Smooth muscle cell of the umbilical artery (primary cell): Measurements from ENCODE around the gene VSTM1. TPM values are rescaled to one million over a fixed set of nuclear protein-coding genes. Genes with fewer than 3 reads are reported as not detected.

Experiments used
- total RNA-seq: library from RNA; depleted of rRNA; stranded (reverse); fragments of >200 nt; gene quantifications from 2 replicates; pipeline ENCODE4 v1.2.3, GENCODE V29; 2014

VSTM1 gene
- total RNA-seq = not detected in 2 replicates

GRCh38 chr19:54063350-54064116 lies at the start of gene VSTM1:
Gene VSTM1, minus strand, starts transcription at chr19:54063897. Its CDS starts 120 bp downstream, at chr19:54063777.

GRCh38 chr19:54102421-54103169 lies 38.9 kb upstream of the VSTM1 start, which contains the start of gene NDUFA3:
Gene NDUFA3, plus strand, starts transcription at chr19:54102855. Its CDS starts 24 bp downstream, at chr19:54102879.

GRCh38 chr19:54100561-54100960 lies 36.9 kb upstream of the VSTM1 start, which contains the start of gene OSCAR:
Gene OSCAR, minus strand, starts transcription at chr19:54100803. Its CDS starts 11 bp downstream, at chr19:54100792.

GRCh38 chr19:54081032-54081431 lies 17.3 kb upstream of the VSTM1 start, which contains the start of gene TARM1:
Gene TARM1, minus strand, starts transcription at chr19:54081365. Its CDS starts 25 bp downstream, at chr19:54081340.

GRCh38 chr19:53991224-53992113 lies 72.2 kb downstream of the VSTM1 start, which contains the start of gene CACNG6:
Gene CACNG6, plus strand, starts transcription at chr19:53991637. Its CDS starts 1,241 bp downstream, at chr19:53992878.

Other genes starting within 250 kb of the VSTM1 start
- under 0.01 TPM in 1 of 2 replicates, not detected in the other for gene NLRP12, start 239.6 kb downstream of the VSTM1 start, total RNA-seq
- gene MYADM, start 196.0 kb downstream of the VSTM1 start, total RNA-seq = 8.9 and 21.8 TPM in 2 replicates
- 0.30 TPM in 1 of 2 replicates, not detected in the other for gene PRKCG, start 181.7 kb downstream of the VSTM1 start, total RNA-seq
- gene CACNG7, start 154.6 kb downstream of the VSTM1 start, total RNA-seq = 1.1 and 4.2 TPM in 2 replicates
- 0.23 and 0.59 TPM in 2 replicates for gene CACNG8, start 101.0 kb downstream of the VSTM1 start, total RNA-seq
- gene CACNG6, start 72.3 kb downstream of the VSTM1 start, total RNA-seq = not detected in 2 replicates
- gene TARM1, start 17.5 kb upstream of the VSTM1 start, total RNA-seq = not detected in 2 replicates
- 0.78 TPM in 1 of 2 replicates, not detected in the other for gene OSCAR, start 36.9 kb upstream of the VSTM1 start, total RNA-seq
- 8.8 and 9.5 TPM in 2 replicates for gene NDUFA3, start 39.0 kb upstream of the VSTM1 start, total RNA-seq
- 9.1 and 18.1 TPM in 2 replicates for gene TFPT, start 51.8 kb upstream of the VSTM1 start, total RNA-seq
- gene PRPF31, start 51.9 kb upstream of the VSTM1 start, total RNA-seq = 37.1 and 60.9 TPM in 2 replicates
- 13.1 and 25.5 TPM in 2 replicates for gene CNOT3, start 73.9 kb upstream of the VSTM1 start, total RNA-seq
- gene LENG1, start 95.8 kb upstream of the VSTM1 start, total RNA-seq = 4.6 and 5.3 TPM in 2 replicates
- gene TMC4, start 109.3 kb upstream of the VSTM1 start, total RNA-seq = under 0.01 and 0.60 TPM in 2 replicates
- 59.7 and 112 TPM in 2 replicates for gene MBOAT7, start 125.7 kb upstream of the VSTM1 start, total RNA-seq
- gene TSEN34, start 127.4 kb upstream of the VSTM1 start, total RNA-seq = 65.0 and 78.9 TPM in 2 replicates
- gene RPS9, start 137.0 kb upstream of the VSTM1 start, total RNA-seq = 753 and 1,564 TPM in 2 replicates
- gene LILRB3, start 159.1 kb upstream of the VSTM1 start, total RNA-seq = not detected in 2 replicates
- not detected in 2 replicates for gene LILRA6, start 178.9 kb upstream of the VSTM1 start, total RNA-seq
- not detected in 2 replicates for gene LILRB5, start 193.4 kb upstream of the VSTM1 start, total RNA-seq
- gene LILRB2, start 217.2 kb upstream of the VSTM1 start, total RNA-seq = not detected in 2 replicates
- gene LILRA5, start 249.3 kb upstream of the VSTM1 start, total RNA-seq = not detected in 2 replicates